HG02840 (cell line): ENCODE results near the gene STK35.

ENCODE experiments used
- ATAC-seq: cut with Tn5 transposase; IDR thresholded peaks from one replicate; pipeline ENCODE4 v1.9.1; 2021; ENCODE audit warnings: mild to moderate bottlenecking, moderate library complexity, moderate number of reproducible peaks; ENCODE audit not compliant: unreplicated experiment, low FRiP score

STK35 gene

GRCh38 chr20:2101057-2101864 is at the start of gene STK35:
Gene STK35 (plus strand): TSS chr20:2101827. CDS start chr20:2101882, 55 bp downstream.
- no peak for ATAC-seq

- ATAC-seq: no peak
These were observed 49.7 kb upstream of the STK35 start for GRCh38 chr20:2051946-2052345.

GRCh38 chr20:2052741-2053140 is 48.9 kb upstream of the STK35 start:
- ATAC-seq: no peak

GRCh38 chr20:2053615-2054014 is 48.0 kb upstream of the STK35 start:
- ATAC-seq: no peak

- ATAC-seq: no peak
These were observed 46.7 kb upstream of the STK35 start for GRCh38 chr20:2054911-2055310.

- ATAC-seq: no peak
These were observed 42.2 kb upstream of the STK35 start for GRCh38 chr20:2059411-2059810.

GRCh38 chr20:2065099-2065498 is 36.5 kb upstream of the STK35 start:
- no peak for ATAC-seq

- ATAC-seq: no peak
These were observed 35.0 kb upstream of the STK35 start for GRCh38 chr20:2066461-2067122.

- no peak for ATAC-seq
These were observed 20.9 kb upstream of the STK35 start for GRCh38 chr20:2080532-2081224.

GRCh38 chr20:2084703-2085102 is 16.9 kb upstream of the STK35 start:
- no peak for ATAC-seq

- no peak for ATAC-seq
These were observed 15.2 kb upstream of the STK35 start for GRCh38 chr20:2086177-2086979.

- ATAC-seq: no peak
These were observed 14.6 kb upstream of the STK35 start for GRCh38 chr20:2086980-2087377.

- no peak for ATAC-seq
These were observed 12.7 kb upstream of the STK35 start for GRCh38 chr20:2088891-2089290.

GRCh38 chr20:2089447-2089846 is 12.2 kb upstream of the STK35 start:
- no peak for ATAC-seq

GRCh38 chr20:2093159-2093781 is 8.4 kb upstream of the STK35 start:
- no peak for ATAC-seq

- ATAC-seq: no peak
These were observed 7.7 kb upstream of the STK35 start for GRCh38 chr20:2093883-2094282.

- peak; percentile 78 for ATAC-seq
These were observed 398 bp downstream of the STK35 start for GRCh38 chr20:2101865-2102584.

GRCh38 chr20:2102585-2103460 is 1.2 kb downstream of the STK35 start:
- ATAC-seq: peak; percentile 57
